Stimulated activated naive CD4-positive, alpha-beta T cell (primary cell): ENCODE results near the gene BSCL2.
A peak's percentile ranks its signal among the peaks of the same experiment; 100 is the strongest.
"Not testable (repeated sequence)": the region's sequence is repeated elsewhere in the genome, so short reads cannot be mapped to it uniquely, and the experiment has no call there.

Source experiments
- DNase-seq, 6 experiments: peaks; one replicate each; lab custom pipeline; 2025; lab: John Stamatoyannopoulos, UW

The BSCL2 gene

GRCh38 chr11:62688491-62688890, 18.7 kb downstream of the BSCL2 start:
- DNase-seq: no peak

DNA sequence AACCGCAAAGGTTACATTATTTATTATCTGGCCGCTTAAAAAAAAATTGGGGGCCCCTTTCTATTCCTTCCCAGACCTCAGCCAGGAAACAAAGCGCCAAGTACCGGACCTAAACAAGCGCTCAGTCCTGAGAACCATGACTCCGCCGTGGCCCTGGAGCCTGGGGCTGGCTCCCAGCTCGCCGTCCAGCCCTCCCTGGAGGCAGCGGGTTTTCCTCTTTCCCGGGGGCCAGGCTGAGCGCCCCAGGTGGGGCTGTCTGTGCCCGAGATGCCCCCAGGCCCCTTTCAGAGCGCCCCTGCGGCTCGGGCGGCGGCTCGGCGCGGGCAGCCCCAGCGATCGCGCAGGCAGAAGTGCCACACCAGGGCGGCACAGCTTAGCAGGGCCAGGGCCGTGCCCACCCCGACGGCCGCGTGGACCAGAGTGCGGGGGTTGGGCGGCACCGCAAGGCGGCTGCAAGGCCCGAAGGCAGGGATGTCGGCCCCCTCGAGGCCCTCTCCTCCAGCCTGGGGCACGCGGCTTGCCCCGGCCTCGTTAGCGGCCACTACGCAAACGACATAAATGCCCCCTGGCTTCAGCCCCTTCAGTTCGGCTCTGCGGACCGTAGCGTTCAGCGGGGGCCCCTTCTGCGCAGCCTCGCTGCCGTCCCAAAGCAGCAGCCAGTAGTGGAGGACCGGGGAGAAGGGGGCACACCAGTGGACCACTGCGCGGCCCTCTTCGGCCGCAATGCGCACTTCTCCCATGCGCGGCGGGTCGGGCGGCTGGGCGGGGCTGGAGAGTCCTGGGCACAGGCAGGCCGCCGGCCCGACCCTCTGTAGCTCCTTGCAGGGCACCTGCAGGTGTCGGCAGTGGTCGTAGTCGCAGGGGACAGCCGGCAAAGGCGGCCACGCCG, 19.5 kb downstream of the BSCL2 start:
- no peak for DNase-seq

GRCh38 chr11:62682518-62682917, 24.7 kb downstream of the BSCL2 start:
- no peak for DNase-seq

DNA sequence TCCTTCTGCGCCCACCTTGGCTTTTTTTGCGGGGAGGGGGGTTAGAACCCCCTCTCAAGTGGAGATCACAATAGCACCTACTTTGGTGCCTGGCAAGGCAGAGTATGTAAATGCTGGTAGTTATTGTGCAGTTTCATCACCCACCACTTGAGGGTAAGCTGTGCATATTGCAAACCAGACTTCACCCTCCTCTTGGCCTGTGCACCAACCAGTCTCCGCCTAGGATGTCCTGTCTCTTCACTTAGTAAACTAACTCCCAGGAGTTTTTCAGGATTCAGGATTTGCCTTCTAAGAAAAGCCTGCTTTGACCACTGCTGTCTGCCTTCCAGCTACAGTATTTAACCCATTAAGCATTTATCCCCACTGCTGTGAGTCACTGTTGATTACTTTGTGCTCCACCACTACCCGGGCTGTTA, 26.4 kb downstream of the BSCL2 start:
- DNase-seq: peak in 4 of 6 experiments; percentile 22 to 50 (median 38)

GRCh38 chr11:62678770-62679696, 28.2 kb downstream of the BSCL2 start, which contains the start of gene UBXN1:
Gene UBXN1 (minus strand): TSS chr11:62679073. CDS start chr11:62678923, 150 bp downstream.
- DNase-seq: peak; percentile 72 to 83 (median 80)

GRCh38 chr11:62678433-62678769, 28.8 kb downstream of the BSCL2 start:
- DNase-seq: no peak

- DNase-seq: no peak
Measured at GRCh38 chr11:62677714-62678113, 29.5 kb downstream of the BSCL2 start.

DNA sequence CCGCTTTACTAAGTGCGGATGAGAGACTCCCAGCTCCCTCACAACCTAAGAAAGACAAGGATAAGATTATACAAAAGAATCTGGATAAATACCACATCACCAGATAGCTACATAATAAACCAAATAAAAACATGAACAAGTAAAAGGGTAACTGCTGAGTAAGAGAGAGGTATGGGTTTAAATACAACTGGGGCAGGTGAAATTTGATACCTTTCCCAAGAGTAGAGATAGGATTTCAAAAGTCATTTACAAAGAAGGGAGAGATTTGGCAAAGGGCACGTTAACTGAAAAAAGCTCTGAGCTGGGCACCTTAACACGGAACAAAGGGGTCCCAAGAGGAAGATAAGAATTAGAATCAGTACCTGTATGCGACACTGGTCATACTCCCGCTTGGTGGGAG, 30.1 kb downstream of the BSCL2 start:
- no peak for DNase-seq

- no peak for DNase-seq
Measured at GRCh38 chr11:62676698-62677097, 30.5 kb downstream of the BSCL2 start.

DNA sequence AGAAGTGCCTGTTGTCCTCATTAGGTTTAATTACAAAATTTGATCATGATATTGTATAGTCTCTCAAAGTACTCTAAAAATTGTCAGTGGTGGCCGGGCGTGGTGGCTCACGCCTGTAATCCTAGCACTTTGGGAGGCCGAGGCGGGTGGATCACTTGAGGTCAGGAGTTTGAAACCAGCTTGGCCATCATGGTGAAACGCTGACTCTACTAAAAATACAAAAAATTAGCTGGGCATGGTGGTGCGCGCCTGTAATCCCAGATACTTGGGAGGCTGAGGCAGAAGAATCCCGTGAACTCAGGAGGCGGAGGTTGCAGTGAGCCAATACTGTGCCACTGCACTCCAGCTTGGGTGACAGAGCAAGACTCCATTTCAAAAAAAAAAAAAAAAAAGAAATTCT, 31.8 kb downstream of the BSCL2 start:
- not testable (repeated sequence) for DNase-seq

DNA sequence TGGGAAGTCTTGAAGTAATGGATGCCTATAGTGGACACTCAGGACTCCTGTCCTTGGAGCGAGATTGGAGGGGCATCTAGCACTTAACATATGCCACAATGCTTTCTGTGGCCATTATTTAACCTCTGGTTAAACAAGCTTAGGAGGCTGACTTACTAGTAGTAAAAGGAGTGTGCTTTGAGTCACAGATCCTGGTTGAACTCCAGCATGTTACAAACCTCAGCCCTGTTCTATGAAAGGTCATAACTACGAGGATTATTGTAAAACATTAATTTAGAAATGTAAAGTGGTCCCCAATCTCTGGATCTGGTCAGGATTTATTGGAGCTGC, 34.1 kb downstream of the BSCL2 start:
- DNase-seq: no peak

DNA sequence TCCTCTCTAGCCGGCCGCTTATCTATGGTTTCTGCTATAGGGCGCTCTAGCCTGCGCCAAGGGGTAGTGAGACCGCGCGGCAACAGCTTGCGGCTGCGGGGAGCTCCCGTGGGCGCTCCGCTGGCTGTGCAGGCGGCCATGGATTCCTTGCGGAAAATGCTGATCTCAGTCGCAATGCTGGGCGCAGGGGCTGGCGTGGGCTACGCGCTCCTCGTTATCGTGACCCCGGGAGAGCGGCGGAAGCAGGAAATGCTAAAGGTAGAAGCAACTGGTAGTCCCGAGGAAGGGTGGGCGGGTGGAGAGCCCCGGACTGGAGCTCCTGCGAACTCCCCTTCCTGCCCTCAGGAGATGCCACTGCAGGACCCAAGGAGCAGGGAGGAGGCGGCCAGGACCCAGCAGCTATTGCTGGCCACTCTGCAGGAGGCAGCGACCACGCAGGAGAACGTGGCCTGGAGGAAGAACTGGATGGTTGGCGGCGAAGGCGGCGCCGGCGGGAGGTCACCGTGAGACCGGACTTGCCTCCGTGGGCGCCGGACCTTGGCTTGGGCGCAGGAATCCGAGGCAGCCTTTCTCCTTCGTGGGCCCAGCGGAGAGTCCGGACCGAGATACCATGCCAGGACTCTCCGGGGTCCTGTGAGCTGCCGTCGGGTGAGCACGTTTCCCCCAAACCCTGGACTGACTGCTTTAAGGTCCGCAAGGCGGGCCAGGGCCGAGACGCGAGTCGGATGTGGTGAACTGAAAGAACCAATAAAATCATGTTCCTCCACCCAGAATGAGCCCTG, 35.4 kb downstream of the BSCL2 start, which contains the start of the genes LBHD1 and UQCC3:
Gene LBHD1, minus strand, starts transcription at position 660 of the 782 bp plus-strand sequence. CDS start 2,236 bp downstream, outside the sequence.
Gene UQCC3, plus strand, starts transcription at position 66 of the 782 bp plus-strand sequence. Its CDS starts 73 bp downstream, at position 139.
- peak; percentile 48 to 86 (median 64) for DNase-seq

DNA sequence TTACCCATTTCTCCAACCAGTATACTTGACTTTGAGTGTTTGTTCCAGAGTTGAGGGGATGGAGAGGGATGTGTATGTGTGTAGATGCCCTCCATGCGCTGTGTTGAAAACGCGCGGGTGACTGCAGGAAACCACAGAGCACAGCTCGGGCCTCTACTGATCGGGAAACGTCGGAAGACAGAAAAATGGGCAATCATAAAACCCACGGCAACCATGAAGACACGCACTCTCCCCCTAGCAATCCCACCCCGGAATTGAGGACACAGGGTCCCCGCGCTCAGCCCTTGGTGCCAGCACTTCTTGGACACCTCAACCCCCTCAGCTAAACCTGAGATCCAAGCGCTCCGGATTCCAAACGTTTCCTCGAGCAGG, 36.0 kb downstream of the BSCL2 start:
- DNase-seq: peak in 1 of 6 experiments; percentile 51

- DNase-seq: no peak
Measured at GRCh38 chr11:62669420-62670161, 37.6 kb downstream of the BSCL2 start.

DNA sequence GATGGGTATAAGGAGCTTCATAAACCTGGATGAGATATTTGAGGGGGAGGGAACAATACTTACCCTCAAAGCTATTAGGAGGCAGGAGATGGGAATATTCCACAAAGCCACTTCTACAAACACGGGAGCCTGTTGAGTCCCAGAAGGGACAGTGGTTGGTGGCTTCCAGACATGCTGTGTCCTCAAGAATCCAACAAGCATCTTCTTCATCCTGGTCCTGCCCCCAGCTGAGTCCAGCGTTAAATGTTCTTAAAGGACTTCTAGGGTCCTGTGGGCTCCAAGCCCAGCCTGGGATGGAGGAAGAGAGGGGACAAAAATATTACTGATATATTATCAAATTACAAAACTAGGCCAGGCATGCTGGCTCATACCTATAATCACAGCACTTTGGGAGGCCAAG, 39.8 kb downstream of the BSCL2 start:
- no peak for DNase-seq

DNA sequence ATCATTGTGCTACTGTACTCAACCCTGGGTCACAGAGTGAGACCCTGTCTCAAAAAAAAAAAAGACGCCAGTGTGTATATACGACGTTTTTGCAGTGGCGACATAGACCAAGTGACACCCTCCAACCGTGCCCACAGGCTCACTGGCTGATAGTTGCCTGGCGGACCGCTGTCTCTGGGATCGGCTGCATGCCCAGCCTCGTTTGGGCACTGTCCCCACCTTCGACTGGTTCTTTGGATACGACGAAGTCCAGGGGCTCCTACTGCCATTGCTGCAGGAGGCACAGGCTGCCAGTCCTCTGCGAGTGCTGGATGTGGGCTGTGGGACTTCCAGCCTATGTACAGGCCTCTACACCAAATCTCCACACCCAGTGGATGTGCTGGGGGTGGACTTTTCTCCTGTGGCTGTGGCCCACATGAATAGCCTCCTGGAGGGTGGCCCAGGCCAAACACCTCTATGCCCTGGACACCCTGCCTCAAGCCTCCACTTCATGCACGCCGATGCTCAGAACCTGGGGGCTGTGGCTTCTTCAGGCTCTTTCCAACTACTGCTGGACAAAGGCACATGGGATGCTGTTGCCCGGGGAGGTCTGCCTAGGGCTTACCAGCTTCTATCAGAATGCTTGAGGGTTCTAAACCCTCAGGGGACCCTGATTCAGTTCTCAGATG, 40.8 kb downstream of the BSCL2 start:
- no peak for DNase-seq

DNA sequence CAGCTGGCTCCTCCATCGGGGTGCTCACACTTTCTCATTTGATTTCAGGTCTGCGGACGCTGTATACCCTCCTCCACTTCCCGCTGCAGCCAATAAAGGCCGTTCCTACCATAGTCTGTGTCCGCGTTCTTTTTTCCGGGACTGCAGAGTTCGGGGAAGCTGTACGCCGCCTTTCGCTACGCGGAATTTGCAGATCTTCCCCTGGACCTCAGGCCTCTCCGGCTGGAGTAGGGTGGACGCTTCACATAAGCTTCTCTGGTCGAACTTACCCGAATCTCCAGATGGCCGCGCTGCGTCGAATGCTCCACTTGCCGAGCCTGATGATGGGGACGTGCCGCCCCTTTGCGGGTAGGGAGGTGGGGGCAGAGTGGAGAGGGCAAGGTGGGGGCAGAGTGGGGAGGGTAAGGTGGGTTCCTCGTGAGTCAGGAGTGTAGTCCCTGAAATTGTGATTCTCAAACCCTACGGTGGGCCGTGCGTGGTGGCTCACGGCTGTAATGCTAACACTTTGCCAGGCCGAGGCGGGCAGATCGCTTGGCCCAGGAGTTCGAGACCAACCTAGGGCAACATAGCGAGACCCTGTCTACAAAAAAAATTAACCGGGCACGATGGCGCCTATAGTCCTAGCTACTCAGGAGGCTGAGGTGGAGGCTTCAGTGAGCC, 41.5 kb downstream of the BSCL2 start:
- peak in 5 of 6 experiments; percentile 18 to 57 (median 35) for DNase-seq

DNA sequence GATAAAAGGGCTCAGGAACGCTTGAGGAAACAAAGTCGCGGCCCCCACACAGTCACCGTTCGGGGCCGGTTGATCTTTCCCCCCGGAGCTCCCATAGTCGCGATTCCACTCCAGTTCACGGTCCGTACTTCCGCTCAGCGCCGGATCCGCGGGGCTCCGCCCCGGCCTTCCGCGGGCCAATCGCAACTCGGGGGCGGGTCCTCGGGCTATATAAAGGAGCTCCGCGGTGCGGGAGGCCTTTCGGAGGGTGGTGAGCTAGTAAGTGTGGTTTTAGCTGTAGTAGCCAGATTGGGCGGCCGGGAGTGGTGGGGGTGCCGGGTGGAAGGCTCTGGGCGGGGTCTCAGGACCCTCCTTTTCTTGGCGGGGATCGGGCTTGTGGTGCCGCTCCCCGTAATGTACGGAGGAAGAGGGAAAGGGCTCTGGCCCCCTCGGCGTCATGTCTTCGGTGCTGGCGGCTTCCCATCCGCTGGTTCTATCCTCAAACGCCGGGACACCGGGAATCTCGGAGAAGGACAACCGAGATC, 42.1 kb downstream of the BSCL2 start, which contains the start of the genes C11orf98 and CSKMT:
Gene C11orf98, minus strand, starts transcription at position 136 of the 524 bp plus-strand sequence. Its CDS starts 41 bp downstream, at position 95.
Gene CSKMT, plus strand, starts transcription at position 238 of the 524 bp plus-strand sequence. CDS start 568 bp downstream, outside the sequence.
- DNase-seq: peak; percentile 90 to 96 (median 94)

- peak in 1 of 6 experiments; percentile 56 for DNase-seq
Measured at GRCh38 chr11:62664405-62665074, 42.7 kb downstream of the BSCL2 start.
